Heart left ventricle (tissue), 16 donors: ENCODE data around the gene ARHGEF3. TPM values are rescaled to one million over a fixed set of nuclear protein-coding genes. Genes with fewer than 3 reads are reported as not detected.

Experiments used
- ATAC-seq, 4 donors: fragments of 200-7000 bp; cut with Tn5 transposase; one replicate each; pipeline ENCODE4 v1.9.1; 2020 to 2022; ENCODE audit warnings: moderate library complexity in 4 of 4, mild to moderate bottlenecking in 3 of 4, moderate number of reproducible peaks in 1 of 4
- DNase-seq, 5 donors: peaks; one replicate each; pipeline ENCODE4 v3.0.0-alpha.2; 2020
- H3K27ac ChIP-seq, 12 donors: fragments of 200-600 bp; sonication (generic) in 4 of 12; one replicate each; pipeline versions ENCODE4 v1.5.0 to v1.8.0; 2016 to 2022; ENCODE audit warnings: mild to moderate bottlenecking in 2 of 12
- H3K27me3 ChIP-seq, 9 donors: fragments of 200-600 bp; sonication (generic) in 2 of 9; one replicate each; pipeline versions ENCODE4 v1.5.1 to v1.8.0; 2016 to 2022; ENCODE audit warnings: mild to moderate bottlenecking in 3 of 9
- H3K36me3 ChIP-seq, 9 donors: fragments of 200-600 bp; sonication (generic) in 2 of 9; one replicate each; pipeline versions ENCODE4 v1.5.0 to v1.8.0; 2018 to 2022; ENCODE audit warnings: mild to moderate bottlenecking in 2 of 9
- H3K4me1 ChIP-seq, 12 donors: fragments of 200-600 bp; sonication (generic) in 4 of 12; one replicate each; pipeline versions ENCODE4 v1.5.0 to v1.8.0; 2016 to 2022; ENCODE audit warnings: mild to moderate bottlenecking in 3 of 12
- H3K4me3 ChIP-seq, 12 donors: fragments of 200-600 bp; sonication (generic) in 4 of 12; one replicate each; pipeline versions ENCODE4 v1.5.0 to v1.8.0; 2017 to 2022; ENCODE audit warnings: mild to moderate bottlenecking in 9 of 12, moderate library complexity in 4 of 12
- H3K9me3 ChIP-seq, 12 donors: fragments of 200-600 bp; sonication (generic) in 4 of 12; one replicate each; pipeline versions ENCODE4 v1.5.0 to v1.8.0; 2016 to 2022; ENCODE audit warnings: mild to moderate bottlenecking in 1 of 12
- POLR2A ChIP-seq, 2 donors: fragments of 450-650 bp; IDR thresholded peaks; one replicate each; pipeline ENCODE4 v1.6.1; 2017; ENCODE audit warnings: antibody characterized with exemption in 2 of 2, mild to moderate bottlenecking in 2 of 2, moderate library complexity in 2 of 2
- WGBS, 4 donors: extraction: QIAGEN DNeasy Blood & Tissue Kit in 2 of 4; methylation state at CpG; one replicate each; pipeline versions ENCODE4 v1.1.5 to v1.1.7; 2013 to 2018; 5-methylcytosine and 5-hydroxymethylcytosine counted together
- intact Hi-C, 10 donors: fragments of 100-400 bp; cut with DNase I; formaldehyde crosslinking; loops; one replicate each; pipeline versions ENCODE4 v1.11.1 to v1.14.2; 2022
- long read RNA-seq, 3 donors: library from polyadenylated mRNA; unstranded; transcript quantifications; one replicate each; pipeline ENCODE4 v2.0.0, GENCODE V29; 2020 to 2021
- polyA plus RNA-seq, 2 donors: library from polyadenylated mRNA; stranded (reverse); fragments of 200-250 nt; gene quantifications; one replicate each; pipeline ENCODE4 v1.2.3, GENCODE V29; 2013
- total RNA-seq, 9 donors: library from RNA; depleted of rRNA in 2 of 9; stranded (reverse); fragments of >200 nt in 2 of 9; fragmentation: NEBNext Ultra II Directional in 3 of 9; extraction: Animal tissue kit (Norgen Biotek cat#: 25700) in 3 of 9; gene quantifications; one replicate each; pipeline versions ENCODE4 v1.1.0 to v1.2.4, GENCODE V29; 2016 to 2023
- TF ChIP-seq, protein P1 (sequence below), 12 donors: fragments of 200-600 bp; sonication (generic) in 4 of 12; IDR thresholded peaks; one replicate each; pipeline versions ENCODE4 v1.5.0 to v1.8.0; 2018 to 2022; ENCODE audit warnings: antibody characterized with exemption in 12 of 12, mild to moderate bottlenecking in 5 of 12
- donor health status: ischemic (EF 13 %, LVEDD 7.1; RV severe dilation, severe dysfunction).
- donor health status: healthy with polysubstance abuse.
- donor health status: DM: no; HTN: yes; CAD: no.
- donor health status: DM: no; HTN: no; CAD: no.
- donor health status: ischemic (EF 25% LVEDD 6.9; RV normal size, moderate dysfunction).
- donor health status: ischemic (EF 25% LVEDD 5.7; RV mildly dilated, moderate dysfunction).
- donor health status: healthy.
- donor health status: DM: yes; HTN: yes; CAD: no.
- donor health status: ischemic (EF 35%, LVEDD 5.7; RV mildly dilated, moderate dysfunction).
- donor health status: nonischemic (EF 11% LVEDD 7.7; RV severe dilation, severe dysfunction).
- donor health status: DM: yes; HTN: yes; CAD: no.
- donor health status: PGD.
- donor health status: ischemic (EF 29% LVEDD 5.4; RV normal size, mild dysfunction).
- donor health status: nonischemic (EF 23%, LVEDD 6.1; RV moderate dilation, normal function).

ARHGEF3 gene
- total RNA-seq = 10 to 100 TPM; 13.5 to 36.8 (median 18.2) TPM
- 1 to 10 TPM; 6.5 to 9.3 TPM for polyA plus RNA-seq
- long read RNA-seq, donor 1, transcript ARHGEF3-201 (10 exons, 3,602 nt) = major isoform, 5 of 9 reads
- long read RNA-seq, donor 1, partial matches to known transcripts = 2 of 9 reads
- long read RNA-seq, donor 1, other reads (novel, unspliced or antisense) = 2 of 9 reads
- long read RNA-seq, donor 2, transcript ARHGEF3-201 (10 exons, 3,602 nt) = major isoform, 5 of 18 reads
- long read RNA-seq, donor 2, partial matches to known transcripts = 6 of 18 reads
- long read RNA-seq, donor 2, other reads (novel, unspliced or antisense) = 4 of 18 reads
- long read RNA-seq, donor 3, transcript ARHGEF3-201 (10 exons, 3,602 nt) = major isoform, 7 of 11 reads
- long read RNA-seq, donor 3, partial matches to known transcripts = 2 of 11 reads
- long read RNA-seq, donor 3, other reads (novel, unspliced or antisense) = 2 of 11 reads

GRCh38 chr3:56801662-56802377 lies at the start of gene ARHGEF3:
Gene ARHGEF3 (minus strand): TSS chr3:56801949. CDS start chr3:56801798, 151 bp downstream.
- peak within 1 kb of the TSS; percentile 26 to 87 (median 72) for H3K27ac ChIP-seq
- intact Hi-C loops = loop anchor here (1.0 to 10.0 kb wide), 13 partner anchors 50 to 187 kb away; no protein-coding TSS in a partner anchor

GRCh38 chr3:56849698-56850097 lies 47.9 kb upstream of the ARHGEF3 start:
- Histone ChIP-seq H3K36me3 (no peaks in the 10 kb centered on the region), H3K4me1 (peaks cover 0 to 11% (median 0%) of the 10 kb centered on the region in 12 donors), H3K27ac (peak overlapping the region in 5 of 12 donors; percentile 8 to 52 (median 40)), H3K9me3 (peaks cover 0 to 8% (median 0%) of the 10 kb centered on the region in 12 donors), H3K27me3 (no peaks in the 10 kb centered on the region), H3K4me3 (no peak overlapping the region)
- peak in 1 of 4 donors; percentile 30 for ATAC-seq
- intact Hi-C loops = no loop called here
- peak in 1 of 5 donors; percentile 20 for DNase-seq
- no peak for TF ChIP-seq POLR2A (IDR thresholded peaks at IDR 0.05)
- TF ChIP-seq, protein P1, sequence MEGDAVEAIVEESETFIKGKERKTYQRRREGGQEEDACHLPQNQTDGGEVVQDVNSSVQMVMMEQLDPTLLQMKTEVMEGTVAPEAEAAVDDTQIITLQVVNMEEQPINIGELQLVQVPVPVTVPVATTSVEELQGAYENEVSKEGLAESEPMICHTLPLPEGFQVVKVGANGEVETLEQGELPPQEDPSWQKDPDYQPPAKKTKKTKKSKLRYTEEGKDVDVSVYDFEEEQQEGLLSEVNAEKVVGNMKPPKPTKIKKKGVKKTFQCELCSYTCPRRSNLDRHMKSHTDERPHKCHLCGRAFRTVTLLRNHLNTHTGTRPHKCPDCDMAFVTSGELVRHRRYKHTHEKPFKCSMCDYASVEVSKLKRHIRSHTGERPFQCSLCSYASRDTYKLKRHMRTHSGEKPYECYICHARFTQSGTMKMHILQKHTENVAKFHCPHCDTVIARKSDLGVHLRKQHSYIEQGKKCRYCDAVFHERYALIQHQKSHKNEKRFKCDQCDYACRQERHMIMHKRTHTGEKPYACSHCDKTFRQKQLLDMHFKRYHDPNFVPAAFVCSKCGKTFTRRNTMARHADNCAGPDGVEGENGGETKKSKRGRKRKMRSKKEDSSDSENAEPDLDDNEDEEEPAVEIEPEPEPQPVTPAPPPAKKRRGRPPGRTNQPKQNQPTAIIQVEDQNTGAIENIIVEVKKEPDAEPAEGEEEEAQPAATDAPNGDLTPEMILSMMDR (IDR thresholded peaks at IDR 0.05) = no peak
- 47 to 71% (median 55%) methylated on average over 7 of the region's 7 CpGs for WGBS, 4 donors

More at GRCh38 chr3:56801662-56802377, at the start of gene ARHGEF3:
- Histone ChIP-seq H3K4me3 (peak within 1 kb of the TSS; percentile 70 to 94 (median 86)), H3K36me3 (no peaks in the 10 kb centered on the region), H3K9me3 (no peaks in the 10 kb centered on the region), H3K27me3 (no peaks in the 10 kb centered on the region), H3K4me1 (peaks cover 3 to 50% (median 29%) of the 10 kb centered on the region in 12 donors)
- WGBS, 4 donors = 0 to 1% (median 1%) methylated on average over 24 to 60 of the region's 60 CpGs
- peak; percentile 86 to 98 (median 96) for ATAC-seq
- peak; percentile 87 to 95 (median 90) for DNase-seq
- TF ChIP-seq POLR2A (IDR thresholded peaks at IDR 0.05) = peak in 1 of 2 donors; percentile 94
- TF ChIP-seq, protein P1 (IDR thresholded peaks at IDR 0.05) = peak in 10 of 12 donors; percentile 26 to 61 (median 48)

DNA sequence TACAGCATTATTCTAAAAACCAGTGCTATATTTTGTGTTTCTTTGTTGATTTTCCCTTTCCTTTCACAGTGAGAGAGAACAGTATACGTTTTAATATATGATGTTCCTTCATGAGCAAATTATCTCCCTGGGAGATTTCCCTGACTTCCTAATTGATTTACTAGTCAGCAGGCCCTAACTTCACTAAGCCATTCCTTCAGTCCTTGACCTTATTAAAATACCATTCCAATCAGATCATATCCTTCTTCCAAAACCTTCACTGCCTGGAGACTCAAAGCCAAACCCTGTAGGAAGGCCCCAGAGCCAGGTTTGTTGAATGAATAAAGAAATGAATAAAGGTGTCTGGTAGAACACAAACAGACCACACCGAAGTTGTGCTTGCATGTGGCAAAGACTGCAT lies 43.8 kb upstream of the ARHGEF3 start:
- intact Hi-C loops = no loop called here
- WGBS, 4 donors = 86 to 94% (median 89%) methylated on average over 2 of the region's 2 CpGs
- no peaks in the 10 kb centered on the region for H3K36me3 ChIP-seq
- no peaks in the 10 kb centered on the region for H3K27me3 ChIP-seq
- DNase-seq = no peak
- H3K9me3 ChIP-seq = peaks cover 0 to 9% (median 0%) of the 10 kb centered on the region in 12 donors
- no peak for ATAC-seq
- peaks cover 0 to 11% (median 0%) of the 10 kb centered on the region in 12 donors for H3K4me1 ChIP-seq
- H3K4me3 ChIP-seq = no peak overlapping the region
- no peak for TF ChIP-seq POLR2A (IDR thresholded peaks at IDR 0.05)
- TF ChIP-seq, protein P1 (IDR thresholded peaks at IDR 0.05) = no peak
- no peak overlapping the region for H3K27ac ChIP-seq

- intact Hi-C loops = no loop called here
- H3K9me3 ChIP-seq = peaks cover 0 to 9% (median 0%) of the 10 kb centered on the region in 12 donors
- H3K4me3 ChIP-seq = no peak overlapping the region
- peaks cover 0 to 8% (median 0%) of the 10 kb centered on the region in 12 donors for H3K4me1 ChIP-seq
- ATAC-seq (no peak), DNase-seq (no peak)
- no peaks in the 10 kb centered on the region for H3K36me3 ChIP-seq
- no peak overlapping the region for H3K27ac ChIP-seq
- H3K27me3 ChIP-seq = no peaks in the 10 kb centered on the region
- TF ChIP-seq, protein P1 (IDR thresholded peaks at IDR 0.05) = no peak
- TF ChIP-seq POLR2A (IDR thresholded peaks at IDR 0.05) = no peak
These were observed 42.8 kb upstream of the ARHGEF3 start for GRCh38 chr3:56844536-56844935.
